Measurements from ENCODE around the gene EFNB2. TPM values are rescaled to one million over a fixed set of nuclear protein-coding genes. Genes with fewer than 3 reads are reported as not detected.

Gene EFNB2
- total RNA-seq, 1 experiment from 2014 or later = 15.9 TPM

DNA sequence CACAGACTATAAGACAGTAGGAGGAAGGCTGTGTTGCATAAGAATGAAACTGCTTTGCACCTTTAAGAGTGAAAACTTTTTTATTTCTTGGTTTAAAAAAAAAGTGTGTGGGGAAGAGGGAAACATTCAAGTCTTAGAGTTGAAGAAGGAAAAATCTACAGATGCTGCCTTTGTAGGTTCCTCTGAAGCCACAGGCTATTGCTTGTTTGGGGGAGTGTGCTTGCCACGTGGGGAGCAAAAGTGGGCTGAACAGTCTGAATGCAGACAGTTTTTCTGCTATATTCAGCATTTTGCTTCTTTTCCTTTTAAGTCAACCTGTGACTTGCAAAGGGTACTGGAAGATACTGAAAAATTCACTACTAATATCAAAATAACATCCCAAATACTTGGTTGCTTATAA is 36.9 kb downstream of the EFNB2 start:
- ATAC-seq = peak; percentile 28; the same call in 1 of the 2 replicates
- Mint-ChIP-seq H3K27me3 (ENCODE audit: low read depth) (no peaks in the 10 kb centered on the region), H3K27ac (peak overlapping the region; percentile 83), H3K9me3 (no peaks in the 10 kb centered on the region), H3K36me3 (peaks cover 16% of the 10 kb centered on the region), H3K4me3 (no peak overlapping the region), H3K4me1 (peaks cover 51% of the 10 kb centered on the region)
- POLR2A ChIA-PET = no interaction called here
- CTCF ChIA-PET = no interaction called here
- no peak for DNase-seq (ENCODE audit: low spot score)
- TF ChIP-seq ZNF317 (CRISPR knock-in tag; IDR thresholded peaks at IDR 0.05; ENCODE audit: borderline replicate concordance, low read depth) (no peak), SMAD3 (CRISPR knock-in tag; IDR thresholded peaks at IDR 0.05; ENCODE audit: borderline replicate concordance) (no peak), FOXJ3 (CRISPR knock-in tag; IDR thresholded peaks at IDR 0.05; ENCODE audit: borderline replicate concordance) (no peak), JUN (CRISPR knock-in tag; IDR thresholded peaks at IDR 0.05) (no peak), IRF2 (CRISPR knock-in tag; IDR thresholded peaks at IDR 0.05; ENCODE audit: borderline replicate concordance, low read depth) (no peak), ZNF138 (CRISPR knock-in tag; conservative IDR thresholded peaks at IDR 0.05) (no peak), TEAD1 (CRISPR knock-in tag; IDR thresholded peaks at IDR 0.05) (no peak), NFYB (CRISPR knock-in tag; conservative IDR thresholded peaks at IDR 0.05; ENCODE audit: low read depth) (no peak)
- TF ChIP-seq, protein P1, sequence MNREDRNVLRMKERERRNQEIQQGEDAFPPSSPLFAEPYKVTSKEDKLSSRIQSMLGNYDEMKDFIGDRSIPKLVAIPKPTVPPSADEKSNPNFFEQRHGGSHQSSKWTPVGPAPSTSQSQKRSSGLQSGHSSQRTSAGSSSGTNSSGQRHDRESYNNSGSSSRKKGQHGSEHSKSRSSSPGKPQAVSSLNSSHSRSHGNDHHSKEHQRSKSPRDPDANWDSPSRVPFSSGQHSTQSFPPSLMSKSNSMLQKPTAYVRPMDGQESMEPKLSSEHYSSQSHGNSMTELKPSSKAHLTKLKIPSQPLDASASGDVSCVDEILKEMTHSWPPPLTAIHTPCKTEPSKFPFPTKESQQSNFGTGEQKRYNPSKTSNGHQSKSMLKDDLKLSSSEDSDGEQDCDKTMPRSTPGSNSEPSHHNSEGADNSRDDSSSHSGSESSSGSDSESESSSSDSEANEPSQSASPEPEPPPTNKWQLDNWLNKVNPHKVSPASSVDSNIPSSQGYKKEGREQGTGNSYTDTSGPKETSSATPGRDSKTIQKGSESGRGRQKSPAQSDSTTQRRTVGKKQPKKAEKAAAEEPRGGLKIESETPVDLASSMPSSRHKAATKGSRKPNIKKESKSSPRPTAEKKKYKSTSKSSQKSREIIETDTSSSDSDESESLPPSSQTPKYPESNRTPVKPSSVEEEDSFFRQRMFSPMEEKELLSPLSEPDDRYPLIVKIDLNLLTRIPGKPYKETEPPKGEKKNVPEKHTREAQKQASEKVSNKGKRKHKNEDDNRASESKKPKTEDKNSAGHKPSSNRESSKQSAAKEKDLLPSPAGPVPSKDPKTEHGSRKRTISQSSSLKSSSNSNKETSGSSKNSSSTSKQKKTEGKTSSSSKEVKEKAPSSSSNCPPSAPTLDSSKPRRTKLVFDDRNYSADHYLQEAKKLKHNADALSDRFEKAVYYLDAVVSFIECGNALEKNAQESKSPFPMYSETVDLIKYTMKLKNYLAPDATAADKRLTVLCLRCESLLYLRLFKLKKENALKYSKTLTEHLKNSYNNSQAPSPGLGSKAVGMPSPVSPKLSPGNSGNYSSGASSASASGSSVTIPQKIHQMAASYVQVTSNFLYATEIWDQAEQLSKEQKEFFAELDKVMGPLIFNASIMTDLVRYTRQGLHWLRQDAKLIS (CRISPR knock-in tag; IDR thresholded peaks at IDR 0.05; ENCODE audit: borderline replicate concordance) = no peak
- TF ChIP-seq, protein P2, sequence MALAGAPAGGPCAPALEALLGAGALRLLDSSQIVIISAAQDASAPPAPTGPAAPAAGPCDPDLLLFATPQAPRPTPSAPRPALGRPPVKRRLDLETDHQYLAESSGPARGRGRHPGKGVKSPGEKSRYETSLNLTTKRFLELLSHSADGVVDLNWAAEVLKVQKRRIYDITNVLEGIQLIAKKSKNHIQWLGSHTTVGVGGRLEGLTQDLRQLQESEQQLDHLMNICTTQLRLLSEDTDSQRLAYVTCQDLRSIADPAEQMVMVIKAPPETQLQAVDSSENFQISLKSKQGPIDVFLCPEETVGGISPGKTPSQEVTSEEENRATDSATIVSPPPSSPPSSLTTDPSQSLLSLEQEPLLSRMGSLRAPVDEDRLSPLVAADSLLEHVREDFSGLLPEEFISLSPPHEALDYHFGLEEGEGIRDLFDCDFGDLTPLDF (CRISPR knock-in tag; IDR thresholded peaks at IDR 0.05) = no peak
- TF ChIP-seq, protein P3, sequence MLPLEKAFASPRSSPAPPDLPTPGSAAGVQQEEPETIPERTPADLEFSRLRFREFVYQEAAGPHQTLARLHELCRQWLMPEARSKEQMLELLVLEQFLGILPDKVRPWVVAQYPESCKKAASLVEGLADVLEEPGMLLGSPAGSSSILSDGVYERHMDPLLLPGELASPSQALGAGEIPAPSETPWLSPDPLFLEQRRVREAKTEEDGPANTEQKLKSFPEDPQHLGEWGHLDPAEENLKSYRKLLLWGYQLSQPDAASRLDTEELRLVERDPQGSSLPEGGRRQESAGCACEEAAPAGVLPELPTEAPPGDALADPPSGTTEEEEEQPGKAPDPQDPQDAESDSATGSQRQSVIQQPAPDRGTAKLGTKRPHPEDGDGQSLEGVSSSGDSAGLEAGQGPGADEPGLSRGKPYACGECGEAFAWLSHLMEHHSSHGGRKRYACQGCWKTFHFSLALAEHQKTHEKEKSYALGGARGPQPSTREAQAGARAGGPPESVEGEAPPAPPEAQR (CRISPR knock-in tag; IDR thresholded peaks at IDR 0.05) = no peak
- TF ChIP-seq, protein P4, sequence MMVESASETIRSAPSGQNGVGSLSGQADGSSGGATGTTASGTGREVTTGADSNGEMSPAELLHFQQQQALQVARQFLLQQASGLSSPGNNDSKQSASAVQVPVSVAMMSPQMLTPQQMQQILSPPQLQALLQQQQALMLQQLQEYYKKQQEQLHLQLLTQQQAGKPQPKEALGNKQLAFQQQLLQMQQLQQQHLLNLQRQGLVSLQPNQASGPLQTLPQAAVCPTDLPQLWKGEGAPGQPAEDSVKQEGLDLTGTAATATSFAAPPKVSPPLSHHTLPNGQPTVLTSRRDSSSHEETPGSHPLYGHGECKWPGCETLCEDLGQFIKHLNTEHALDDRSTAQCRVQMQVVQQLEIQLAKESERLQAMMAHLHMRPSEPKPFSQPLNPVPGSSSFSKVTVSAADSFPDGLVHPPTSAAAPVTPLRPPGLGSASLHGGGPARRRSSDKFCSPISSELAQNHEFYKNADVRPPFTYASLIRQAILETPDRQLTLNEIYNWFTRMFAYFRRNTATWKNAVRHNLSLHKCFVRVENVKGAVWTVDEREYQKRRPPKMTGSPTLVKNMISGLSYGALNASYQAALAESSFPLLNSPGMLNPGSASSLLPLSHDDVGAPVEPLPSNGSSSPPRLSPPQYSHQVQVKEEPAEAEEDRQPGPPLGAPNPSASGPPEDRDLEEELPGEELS (CRISPR knock-in tag; IDR thresholded peaks at IDR 0.05) = no peak
- TF ChIP-seq, protein P5, sequence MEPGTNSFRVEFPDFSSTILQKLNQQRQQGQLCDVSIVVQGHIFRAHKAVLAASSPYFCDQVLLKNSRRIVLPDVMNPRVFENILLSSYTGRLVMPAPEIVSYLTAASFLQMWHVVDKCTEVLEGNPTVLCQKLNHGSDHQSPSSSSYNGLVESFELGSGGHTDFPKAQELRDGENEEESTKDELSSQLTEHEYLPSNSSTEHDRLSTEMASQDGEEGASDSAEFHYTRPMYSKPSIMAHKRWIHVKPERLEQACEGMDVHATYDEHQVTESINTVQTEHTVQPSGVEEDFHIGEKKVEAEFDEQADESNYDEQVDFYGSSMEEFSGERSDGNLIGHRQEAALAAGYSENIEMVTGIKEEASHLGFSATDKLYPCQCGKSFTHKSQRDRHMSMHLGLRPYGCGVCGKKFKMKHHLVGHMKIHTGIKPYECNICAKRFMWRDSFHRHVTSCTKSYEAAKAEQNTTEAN (CRISPR knock-in tag; IDR thresholded peaks at IDR 0.05) = no peak

DNA sequence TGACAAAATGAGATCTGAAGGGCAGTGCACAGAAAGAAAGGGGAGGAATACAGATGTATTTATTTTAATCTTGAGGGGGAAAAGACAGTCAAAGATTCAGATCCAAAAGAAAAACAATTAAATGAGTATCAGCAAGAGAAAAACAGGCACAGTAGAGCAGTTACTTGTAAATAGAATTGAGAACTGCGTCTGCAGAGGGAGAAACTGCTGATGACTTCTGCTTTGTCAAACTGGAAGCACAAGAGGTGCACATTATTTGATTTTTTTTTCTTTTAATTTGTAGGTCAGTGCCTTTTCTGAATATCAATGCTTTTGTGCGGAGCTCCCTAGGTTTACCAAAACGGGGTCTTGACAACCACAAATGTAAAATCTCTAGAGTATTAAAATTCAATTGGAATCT is 37.3 kb downstream of the EFNB2 start:
- peak overlapping the region; percentile 83 for H3K27ac Mint-ChIP-seq
- no peaks in the 10 kb centered on the region for H3K27me3 Mint-ChIP-seq (ENCODE audit: low read depth)
- no peak for ATAC-seq
- ChIA-PET POLR2A (no interaction called here), CTCF (no interaction called here)
- H3K36me3 Mint-ChIP-seq = peaks cover 20% of the 10 kb centered on the region
- TF ChIP-seq ZNF671 (CRISPR knock-in tag; IDR thresholded peaks at IDR 0.05) (no peak), JAZF1 (CRISPR knock-in tag; IDR thresholded peaks at IDR 0.05) (no peak), TP53 (CRISPR knock-in tag; IDR thresholded peaks at IDR 0.05) (no peak), SOX15 (CRISPR knock-in tag; IDR thresholded peaks at IDR 0.05) (no peak), TEAD4 (CRISPR knock-in tag; IDR thresholded peaks at IDR 0.05) (no peak), JUN (CRISPR knock-in tag; IDR thresholded peaks at IDR 0.05) (no peak)
- TF ChIP-seq, protein P6, sequence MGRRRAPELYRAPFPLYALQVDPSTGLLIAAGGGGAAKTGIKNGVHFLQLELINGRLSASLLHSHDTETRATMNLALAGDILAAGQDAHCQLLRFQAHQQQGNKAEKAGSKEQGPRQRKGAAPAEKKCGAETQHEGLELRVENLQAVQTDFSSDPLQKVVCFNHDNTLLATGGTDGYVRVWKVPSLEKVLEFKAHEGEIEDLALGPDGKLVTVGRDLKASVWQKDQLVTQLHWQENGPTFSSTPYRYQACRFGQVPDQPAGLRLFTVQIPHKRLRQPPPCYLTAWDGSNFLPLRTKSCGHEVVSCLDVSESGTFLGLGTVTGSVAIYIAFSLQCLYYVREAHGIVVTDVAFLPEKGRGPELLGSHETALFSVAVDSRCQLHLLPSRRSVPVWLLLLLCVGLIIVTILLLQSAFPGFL (CRISPR knock-in tag; IDR thresholded peaks at IDR 0.05; ENCODE audit: borderline replicate concordance) = no peak
- TF ChIP-seq, protein P7, sequence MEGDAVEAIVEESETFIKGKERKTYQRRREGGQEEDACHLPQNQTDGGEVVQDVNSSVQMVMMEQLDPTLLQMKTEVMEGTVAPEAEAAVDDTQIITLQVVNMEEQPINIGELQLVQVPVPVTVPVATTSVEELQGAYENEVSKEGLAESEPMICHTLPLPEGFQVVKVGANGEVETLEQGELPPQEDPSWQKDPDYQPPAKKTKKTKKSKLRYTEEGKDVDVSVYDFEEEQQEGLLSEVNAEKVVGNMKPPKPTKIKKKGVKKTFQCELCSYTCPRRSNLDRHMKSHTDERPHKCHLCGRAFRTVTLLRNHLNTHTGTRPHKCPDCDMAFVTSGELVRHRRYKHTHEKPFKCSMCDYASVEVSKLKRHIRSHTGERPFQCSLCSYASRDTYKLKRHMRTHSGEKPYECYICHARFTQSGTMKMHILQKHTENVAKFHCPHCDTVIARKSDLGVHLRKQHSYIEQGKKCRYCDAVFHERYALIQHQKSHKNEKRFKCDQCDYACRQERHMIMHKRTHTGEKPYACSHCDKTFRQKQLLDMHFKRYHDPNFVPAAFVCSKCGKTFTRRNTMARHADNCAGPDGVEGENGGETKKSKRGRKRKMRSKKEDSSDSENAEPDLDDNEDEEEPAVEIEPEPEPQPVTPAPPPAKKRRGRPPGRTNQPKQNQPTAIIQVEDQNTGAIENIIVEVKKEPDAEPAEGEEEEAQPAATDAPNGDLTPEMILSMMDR (IDR thresholded peaks at IDR 0.05) = no peak
- TF ChIP-seq, protein P8, sequence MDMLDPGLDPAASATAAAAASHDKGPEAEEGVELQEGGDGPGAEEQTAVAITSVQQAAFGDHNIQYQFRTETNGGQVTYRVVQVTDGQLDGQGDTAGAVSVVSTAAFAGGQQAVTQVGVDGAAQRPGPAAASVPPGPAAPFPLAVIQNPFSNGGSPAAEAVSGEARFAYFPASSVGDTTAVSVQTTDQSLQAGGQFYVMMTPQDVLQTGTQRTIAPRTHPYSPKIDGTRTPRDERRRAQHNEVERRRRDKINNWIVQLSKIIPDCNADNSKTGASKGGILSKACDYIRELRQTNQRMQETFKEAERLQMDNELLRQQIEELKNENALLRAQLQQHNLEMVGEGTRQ (CRISPR knock-in tag; IDR thresholded peaks at IDR 0.05) = no peak
- no peak for DNase-seq (ENCODE audit: low spot score)
- H3K4me1 Mint-ChIP-seq = peaks cover 51% of the 10 kb centered on the region
- H3K4me3 Mint-ChIP-seq = no peak overlapping the region
- H3K9me3 Mint-ChIP-seq = no peaks in the 10 kb centered on the region

All from WTC11 (cell line).